ENCODE data around the gene P2RX6.

DNA sequence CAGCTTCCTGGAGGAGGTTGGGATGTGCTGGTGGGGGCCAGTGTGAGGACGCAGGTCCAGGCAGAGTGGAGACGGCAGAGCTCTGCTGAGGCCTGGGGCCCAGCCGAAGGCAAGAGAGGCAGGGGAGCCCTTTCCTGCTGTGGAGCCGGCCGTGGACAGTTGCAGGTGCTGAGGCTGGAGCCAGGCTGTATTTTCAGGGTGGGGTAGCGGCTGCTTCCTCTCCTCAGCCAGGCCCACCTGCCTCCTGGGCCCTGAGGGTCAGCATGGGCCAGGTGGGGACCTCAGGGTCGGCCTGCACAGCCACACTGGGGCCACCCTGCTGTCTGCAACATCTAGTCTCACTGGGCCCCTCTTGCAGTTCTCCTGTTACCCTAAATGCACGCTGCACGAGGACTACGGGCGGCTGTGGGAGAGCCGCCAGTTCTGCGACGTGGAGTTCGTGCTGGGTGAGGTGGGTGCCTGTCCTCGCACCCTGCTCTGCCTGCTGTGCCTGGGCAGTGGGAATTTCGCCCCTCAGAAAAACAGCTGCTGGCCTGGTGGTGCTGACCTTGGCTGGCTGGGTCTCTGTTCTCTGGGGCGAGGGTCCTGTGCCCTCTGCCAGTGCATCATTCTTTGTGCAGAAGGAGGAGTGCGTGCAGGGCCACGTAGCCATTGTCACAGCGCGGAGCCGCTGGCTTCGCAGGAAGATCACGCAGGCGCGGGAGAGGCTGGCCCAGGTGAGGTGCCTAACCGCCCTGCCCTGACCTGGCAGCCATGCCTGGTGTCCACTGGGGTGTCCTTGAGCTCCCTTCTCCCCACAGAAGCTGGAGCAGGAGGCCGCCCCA lies 21.4 kb upstream of the P2RX6 start:
- TF ChIP-seq MXI1 (IDR thresholded peaks at IDR 0.05; ENCODE audit: low read depth, low read length) (no peak), JUND (IDR thresholded peaks at IDR 0.05) (no peak), EZH2phosphoT487 (IDR thresholded peaks at IDR 0.05; ENCODE audit: borderline replicate concordance, low read depth) (no peak)
- TF ChIP-seq, protein P1, sequence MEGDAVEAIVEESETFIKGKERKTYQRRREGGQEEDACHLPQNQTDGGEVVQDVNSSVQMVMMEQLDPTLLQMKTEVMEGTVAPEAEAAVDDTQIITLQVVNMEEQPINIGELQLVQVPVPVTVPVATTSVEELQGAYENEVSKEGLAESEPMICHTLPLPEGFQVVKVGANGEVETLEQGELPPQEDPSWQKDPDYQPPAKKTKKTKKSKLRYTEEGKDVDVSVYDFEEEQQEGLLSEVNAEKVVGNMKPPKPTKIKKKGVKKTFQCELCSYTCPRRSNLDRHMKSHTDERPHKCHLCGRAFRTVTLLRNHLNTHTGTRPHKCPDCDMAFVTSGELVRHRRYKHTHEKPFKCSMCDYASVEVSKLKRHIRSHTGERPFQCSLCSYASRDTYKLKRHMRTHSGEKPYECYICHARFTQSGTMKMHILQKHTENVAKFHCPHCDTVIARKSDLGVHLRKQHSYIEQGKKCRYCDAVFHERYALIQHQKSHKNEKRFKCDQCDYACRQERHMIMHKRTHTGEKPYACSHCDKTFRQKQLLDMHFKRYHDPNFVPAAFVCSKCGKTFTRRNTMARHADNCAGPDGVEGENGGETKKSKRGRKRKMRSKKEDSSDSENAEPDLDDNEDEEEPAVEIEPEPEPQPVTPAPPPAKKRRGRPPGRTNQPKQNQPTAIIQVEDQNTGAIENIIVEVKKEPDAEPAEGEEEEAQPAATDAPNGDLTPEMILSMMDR (IDR thresholded peaks at IDR 0.05) = no peak

All from SK-N-SH (cell line).